ENCODE measurements around the gene WDR54.

Gene WDR54, protein sequence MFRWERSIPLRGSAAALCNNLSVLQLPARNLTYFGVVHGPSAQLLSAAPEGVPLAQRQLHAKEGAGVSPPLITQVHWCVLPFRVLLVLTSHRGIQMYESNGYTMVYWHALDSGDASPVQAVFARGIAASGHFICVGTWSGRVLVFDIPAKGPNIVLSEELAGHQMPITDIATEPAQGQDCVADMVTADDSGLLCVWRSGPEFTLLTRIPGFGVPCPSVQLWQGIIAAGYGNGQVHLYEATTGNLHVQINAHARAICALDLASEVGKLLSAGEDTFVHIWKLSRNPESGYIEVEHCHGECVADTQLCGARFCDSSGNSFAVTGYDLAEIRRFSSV

DNA sequence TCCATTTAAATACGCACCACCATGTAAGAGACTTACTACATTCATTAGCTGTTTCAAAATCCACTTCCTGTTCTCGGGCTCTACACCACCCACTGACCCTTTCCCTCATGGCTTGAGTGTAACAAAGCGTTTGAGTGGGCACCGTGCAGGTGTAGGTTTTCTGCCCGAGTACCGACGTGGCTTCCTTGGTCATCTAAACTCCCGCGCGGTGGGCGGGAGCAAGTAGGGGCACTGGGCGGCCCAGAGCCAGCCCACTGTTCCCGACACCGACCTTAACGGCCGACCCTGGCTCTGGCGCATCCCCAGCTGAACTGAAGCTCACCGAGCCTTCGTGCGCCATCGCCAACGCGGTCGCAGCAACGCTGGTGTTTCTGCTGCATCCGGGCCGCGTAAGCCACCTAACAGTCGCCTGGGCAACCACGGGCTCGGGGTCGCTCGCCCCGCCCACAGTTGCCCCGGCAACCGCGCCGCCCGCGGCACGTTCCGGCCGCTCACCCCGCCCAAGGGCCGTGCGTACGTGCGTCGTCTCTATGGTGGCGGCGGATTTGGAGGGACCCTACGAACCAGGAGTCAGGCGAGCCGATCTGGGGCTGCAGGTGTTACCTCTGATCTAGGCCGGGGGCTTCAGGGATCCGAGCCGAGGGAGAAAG lies at the start of gene WDR54, which contains the start of gene C2orf81:
TSS of gene WDR54 (plus strand) at position 510 of the 650 bp plus-strand sequence. CDS start 424 bp downstream, outside the sequence.
TSS of gene C2orf81 (minus strand) at position 399 of the 650 bp plus-strand sequence. CDS start at position 340, 59 bp downstream.
- peak; percentile 83 for DNase-seq (ENCODE audit: low spot score)

DNA sequence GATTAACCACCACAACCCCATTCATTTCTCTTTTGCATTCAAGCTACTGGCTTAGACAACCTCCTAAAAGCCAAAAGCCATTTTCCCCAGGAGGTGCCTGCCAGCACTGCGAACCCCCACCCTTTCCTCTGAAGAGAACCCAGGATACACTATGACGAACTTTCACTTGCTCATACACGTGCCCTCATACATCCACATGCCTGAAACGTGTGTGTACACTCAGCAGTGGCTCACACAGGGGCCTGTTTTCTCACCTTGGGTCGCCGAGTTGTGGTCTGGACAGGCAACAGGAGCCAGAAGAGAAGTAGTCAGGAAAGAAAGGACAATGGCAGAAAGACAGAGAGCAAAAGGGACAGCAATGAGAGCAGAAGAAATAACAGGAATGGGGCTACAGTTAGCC lies 48.9 kb upstream of the WDR54 start:
- DNase-seq (ENCODE audit: low spot score): no peak

DNA sequence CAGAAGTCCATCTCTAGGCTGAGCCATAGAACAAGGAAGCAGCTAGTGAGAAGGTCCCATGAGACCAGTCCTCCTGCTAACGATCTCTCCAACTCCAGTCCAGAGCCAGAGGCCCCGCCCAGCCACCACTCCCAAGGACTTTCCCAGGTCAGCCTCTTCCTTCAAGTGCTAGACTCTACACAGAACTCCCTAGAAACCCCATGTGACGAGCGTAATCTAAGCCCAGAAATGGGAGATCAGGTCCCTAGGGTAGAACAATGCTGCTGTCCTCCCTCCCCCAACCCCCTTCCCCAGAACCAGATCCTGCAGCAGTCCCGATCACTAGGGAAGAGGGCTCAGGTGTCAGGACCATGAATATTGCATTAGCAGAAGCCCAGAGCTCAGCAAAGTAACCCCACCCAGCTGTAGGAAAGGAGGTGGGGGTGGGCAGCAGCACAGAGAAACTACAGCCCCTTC lies 48.3 kb upstream of the WDR54 start:
- DNase-seq (ENCODE audit: low spot score): no peak

DNA sequence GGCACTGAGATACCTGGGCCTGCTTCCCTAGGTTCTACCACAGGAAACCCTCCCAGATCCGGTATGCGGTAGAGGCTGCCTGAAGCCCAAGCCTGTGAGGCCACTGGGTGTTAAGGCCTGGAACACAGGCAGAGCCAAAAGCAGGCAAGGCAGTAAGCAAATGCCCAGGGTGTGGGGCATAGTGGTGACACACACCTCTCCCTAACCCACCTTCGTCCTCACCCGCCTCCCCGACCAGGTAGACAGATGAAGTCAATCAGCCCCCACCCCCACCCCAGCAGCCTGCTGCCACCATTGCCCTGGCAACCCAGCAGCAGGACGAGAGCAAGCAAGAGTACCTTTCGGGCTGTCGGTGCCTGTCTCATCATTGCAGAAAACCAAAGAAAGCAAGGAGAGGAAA lies 47.5 kb upstream of the WDR54 start:
- no peak for DNase-seq (ENCODE audit: low spot score)

DNA sequence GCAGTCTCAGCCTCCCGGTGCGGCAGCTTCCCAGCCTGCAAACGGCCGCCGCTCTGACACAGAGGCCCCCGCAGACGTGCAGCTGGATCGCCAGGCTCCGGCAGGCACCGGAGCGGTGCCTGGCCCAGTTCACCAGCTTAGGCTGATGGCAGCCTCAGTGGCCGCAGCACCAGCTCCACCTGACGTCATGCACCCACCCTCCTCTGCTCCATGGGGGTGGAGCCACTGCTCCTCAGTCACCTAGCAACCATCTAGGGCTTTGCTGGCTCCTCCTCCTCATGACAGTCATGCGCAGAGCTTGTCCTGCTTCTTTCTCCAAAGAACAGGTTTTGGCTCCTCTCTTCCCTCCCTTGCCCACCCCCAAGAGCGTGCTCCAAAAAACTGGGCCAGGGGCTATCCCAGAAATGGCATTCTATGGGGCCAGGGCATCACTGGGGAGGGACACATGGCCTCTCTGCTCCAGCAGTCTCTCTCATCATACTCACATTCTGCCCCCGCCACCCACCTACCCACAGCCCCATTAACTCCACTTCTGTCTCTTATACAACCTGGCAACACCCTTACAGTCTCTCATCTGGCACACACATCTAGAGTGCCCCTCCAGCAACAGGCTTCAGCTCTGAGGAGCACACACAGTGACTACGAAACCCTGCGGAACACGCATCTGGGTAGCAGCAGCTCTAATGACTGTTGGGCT lies 46.9 kb upstream of the WDR54 start:
- no peak for DNase-seq (ENCODE audit: low spot score)

DNA sequence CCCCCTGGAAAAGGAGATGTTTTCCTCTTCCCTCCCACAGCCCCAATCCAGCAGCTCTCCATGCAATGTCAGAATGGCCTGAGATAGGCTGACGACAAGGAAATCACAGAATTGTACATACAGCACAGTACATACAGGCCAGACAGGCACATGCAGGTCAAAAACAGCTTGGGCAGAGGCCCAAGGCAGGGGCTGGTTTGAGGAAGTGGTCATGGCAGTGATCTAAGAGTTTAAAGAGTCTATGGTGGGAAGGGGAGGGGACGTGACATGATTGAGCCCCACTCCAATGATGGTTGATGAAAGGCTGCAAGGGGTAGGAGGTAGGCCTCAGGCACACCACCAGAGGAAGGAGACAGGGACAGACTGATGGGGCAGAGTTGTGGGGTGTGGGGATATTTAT lies 45.7 kb upstream of the WDR54 start:
- DNase-seq (ENCODE audit: low spot score): no peak

DNA sequence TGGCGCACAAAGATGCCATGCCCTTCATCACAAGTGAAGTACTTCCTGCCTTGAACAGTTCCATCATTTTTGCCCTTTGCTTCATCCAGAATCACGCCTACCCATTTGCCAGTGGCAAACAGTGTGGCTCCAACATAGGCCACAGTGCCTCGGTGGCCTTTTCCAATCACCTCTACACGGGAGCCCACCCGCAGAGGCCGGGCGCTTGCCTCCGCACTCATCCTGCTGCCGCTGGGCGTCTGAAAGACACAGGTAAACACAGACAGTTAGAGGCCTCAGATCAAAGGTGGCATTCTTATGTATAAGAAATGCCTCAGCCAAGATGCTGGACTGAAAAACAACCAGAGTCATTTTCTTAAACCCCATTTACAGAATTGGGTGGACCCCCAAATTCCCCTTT lies 43.5 kb upstream of the WDR54 start:
- no peak for DNase-seq (ENCODE audit: low spot score)

DNA sequence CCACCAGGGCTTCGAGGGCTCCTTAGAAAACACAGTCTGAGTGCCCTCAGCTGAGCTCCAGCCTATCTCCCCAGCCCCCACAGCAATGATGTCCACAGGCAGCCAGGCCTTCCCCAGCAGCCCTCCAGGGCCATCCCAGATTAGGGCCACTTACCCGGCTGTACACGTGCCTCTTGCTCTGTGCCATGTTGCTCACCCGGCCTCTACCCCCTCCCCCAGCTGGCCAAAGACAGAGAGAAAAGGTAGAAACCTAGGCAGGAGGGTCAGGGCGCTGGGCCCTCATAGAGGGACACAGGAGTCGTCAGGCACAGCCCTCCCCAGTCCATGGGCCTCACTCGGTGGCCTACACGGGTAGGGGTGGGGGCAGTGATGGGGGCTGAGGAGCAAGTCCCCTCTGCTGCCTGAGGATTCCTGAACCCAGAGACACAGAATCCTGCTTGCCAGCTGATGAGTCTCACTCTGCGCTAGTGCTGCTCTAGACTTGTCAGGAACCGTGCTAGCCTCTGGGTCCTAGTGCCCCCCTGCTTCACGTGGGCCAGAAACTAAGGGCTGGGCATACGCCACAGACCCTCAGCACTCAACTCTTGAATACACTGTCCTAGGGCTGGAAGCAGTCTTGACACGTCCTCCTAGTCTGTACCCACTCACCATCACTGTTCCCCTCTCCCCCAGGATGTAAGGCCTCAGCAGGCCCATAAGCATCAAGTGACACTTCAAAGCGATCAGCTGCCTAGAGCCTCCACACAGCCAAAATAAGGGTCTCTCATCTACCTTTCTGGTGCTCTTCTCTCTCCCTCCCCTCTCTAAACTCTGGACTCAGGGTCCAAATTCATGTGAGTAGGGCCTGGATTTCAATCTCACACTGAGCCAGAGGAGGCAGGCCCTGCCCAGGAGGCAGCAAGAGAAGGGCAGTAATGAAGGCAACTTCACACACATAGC lies 41.4 kb upstream of the WDR54 start, which contains the start of gene DCTN1:
TSS of gene DCTN1 (minus strand) at position 461 of the 939 bp plus-strand sequence. CDS start at position 187, 274 bp downstream.
- DNase-seq (ENCODE audit: low spot score): peak; percentile 38

DNA sequence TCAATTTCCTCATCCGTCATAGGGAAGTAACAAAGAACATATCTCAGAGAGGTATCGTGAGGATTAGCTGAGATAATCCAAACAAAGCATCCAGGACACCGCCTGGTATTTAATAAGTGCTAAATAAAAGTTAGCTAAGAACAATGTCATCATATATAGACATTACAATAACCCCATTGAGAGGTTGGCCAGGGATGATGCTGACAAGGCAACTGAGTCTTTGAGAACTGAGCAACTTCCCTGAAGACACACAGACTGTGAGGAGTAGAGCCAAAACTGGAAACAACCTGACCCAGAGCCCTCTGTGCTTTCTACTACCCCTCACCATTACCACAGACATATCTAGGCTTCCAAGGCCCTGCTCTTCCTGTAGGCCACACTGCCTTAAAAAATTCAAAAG lies 39.8 kb upstream of the WDR54 start:
- DNase-seq (ENCODE audit: low spot score): no peak

DNA sequence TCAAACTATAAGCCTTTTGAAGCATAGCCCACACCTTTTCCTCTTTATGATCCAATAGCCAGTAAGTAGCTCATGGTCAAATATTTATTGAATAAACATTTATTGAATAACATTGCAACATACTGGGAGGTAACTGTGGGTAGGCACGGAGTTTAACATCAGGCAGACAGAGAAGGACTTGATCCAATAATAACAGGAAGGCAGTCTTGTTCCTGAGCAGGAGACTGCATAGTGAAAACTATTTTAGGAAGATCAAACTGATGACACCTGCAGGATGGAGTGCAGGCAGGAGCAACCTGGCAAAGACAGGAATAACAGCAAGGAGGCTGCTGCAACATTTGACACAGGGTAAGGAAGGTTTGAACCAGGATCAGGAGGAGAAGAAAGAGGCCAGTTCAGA lies 38.3 kb upstream of the WDR54 start:
- DNase-seq (ENCODE audit: low spot score): no peak

DNA sequence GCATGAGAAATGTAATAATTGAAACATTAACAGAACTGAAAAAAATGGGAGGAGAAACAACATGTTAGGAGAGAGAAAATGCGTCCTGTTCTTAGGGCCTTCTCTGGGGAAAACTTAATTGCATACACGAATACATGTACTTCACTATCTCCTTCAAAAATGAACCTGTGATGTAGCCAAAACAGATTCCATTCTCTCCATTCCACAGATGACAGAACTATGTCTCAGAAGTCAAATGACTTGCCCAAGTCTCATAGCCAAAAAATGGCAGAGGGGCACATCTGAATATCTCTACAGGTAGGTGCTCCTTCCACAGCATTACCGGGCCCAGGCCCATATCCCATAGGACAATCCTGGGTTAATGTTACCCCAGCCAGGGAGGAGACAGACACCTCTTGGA lies 37.5 kb upstream of the WDR54 start:
- DNase-seq (ENCODE audit: low spot score): no peak

DNA sequence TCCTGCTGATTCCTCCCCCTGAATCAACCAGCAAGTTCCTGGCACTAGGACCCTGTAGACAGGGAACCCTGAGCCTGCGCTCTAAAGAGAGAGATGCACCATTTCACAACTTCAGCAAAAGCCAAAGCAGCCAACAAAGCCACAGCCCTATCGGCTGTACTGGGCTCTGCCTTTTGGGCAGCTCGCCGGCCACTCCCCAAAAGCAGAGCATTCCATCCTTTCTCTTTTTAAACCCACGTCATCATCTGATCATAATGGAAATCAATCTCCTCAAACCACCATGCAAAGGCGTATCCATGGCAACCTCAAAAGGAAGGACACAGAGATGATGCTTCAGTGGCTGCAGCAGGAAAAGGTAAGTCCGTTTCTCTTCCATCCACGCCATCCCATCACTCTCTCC lies 36.1 kb upstream of the WDR54 start:
- no peak for DNase-seq (ENCODE audit: low spot score)

DNA sequence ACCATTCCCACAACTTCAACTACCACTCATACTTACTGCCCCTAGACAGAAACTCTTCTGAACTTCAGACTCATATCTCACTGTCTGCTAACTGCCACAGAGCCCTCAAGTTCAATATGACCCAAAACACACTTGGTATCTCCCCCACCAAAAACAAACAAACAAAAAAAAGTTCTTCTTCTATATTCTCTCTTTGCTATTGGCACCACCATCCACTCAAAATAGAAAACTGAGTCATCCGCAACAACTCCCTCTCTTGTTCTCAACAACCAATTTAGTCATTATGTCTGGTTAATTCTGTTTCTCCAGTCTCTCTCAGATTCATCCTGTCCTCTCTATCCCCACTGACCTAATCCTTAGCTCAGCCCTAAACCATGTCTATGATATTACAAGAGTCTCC lies 34.2 kb upstream of the WDR54 start:
- DNase-seq (ENCODE audit: low spot score): no peak

DNA sequence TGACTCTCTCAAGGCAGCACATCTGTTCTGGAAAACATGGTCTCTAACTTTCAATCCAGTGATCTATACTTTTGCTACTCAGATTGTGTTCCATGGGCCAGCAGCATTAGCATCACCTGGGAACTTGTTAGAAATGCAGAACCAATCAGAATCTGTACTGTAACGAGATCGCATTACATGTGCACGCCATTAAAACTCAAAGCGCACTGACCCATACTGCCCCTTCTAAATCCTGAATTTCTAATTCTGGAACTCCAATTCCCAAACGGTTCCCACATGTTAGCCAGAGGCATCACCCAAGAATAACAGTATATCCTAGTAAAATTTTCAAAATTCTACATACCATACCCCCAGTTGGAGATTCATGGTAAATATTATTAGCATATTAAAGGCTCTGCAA lies 30.9 kb upstream of the WDR54 start:
- no peak for DNase-seq (ENCODE audit: low spot score)

DNA sequence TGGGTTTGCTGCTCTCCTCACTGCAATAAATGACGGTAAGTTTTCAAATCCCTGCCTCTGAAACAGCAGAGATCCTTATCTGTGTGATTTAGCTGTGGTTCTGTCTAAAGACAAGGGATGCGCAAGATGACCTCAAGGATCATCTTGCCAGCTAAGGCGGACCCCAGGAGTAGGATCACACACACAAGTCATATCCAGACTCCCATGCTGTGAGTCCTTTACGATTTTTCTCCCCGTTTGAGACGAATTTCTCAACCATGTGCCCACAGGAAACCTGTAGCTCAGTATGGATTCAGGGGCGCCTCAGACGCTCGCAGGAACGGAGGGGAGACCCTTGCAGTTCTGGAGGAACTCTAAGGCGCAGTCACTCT lies 30.3 kb upstream of the WDR54 start:
- DNase-seq (ENCODE audit: low spot score): no peak

DNA sequence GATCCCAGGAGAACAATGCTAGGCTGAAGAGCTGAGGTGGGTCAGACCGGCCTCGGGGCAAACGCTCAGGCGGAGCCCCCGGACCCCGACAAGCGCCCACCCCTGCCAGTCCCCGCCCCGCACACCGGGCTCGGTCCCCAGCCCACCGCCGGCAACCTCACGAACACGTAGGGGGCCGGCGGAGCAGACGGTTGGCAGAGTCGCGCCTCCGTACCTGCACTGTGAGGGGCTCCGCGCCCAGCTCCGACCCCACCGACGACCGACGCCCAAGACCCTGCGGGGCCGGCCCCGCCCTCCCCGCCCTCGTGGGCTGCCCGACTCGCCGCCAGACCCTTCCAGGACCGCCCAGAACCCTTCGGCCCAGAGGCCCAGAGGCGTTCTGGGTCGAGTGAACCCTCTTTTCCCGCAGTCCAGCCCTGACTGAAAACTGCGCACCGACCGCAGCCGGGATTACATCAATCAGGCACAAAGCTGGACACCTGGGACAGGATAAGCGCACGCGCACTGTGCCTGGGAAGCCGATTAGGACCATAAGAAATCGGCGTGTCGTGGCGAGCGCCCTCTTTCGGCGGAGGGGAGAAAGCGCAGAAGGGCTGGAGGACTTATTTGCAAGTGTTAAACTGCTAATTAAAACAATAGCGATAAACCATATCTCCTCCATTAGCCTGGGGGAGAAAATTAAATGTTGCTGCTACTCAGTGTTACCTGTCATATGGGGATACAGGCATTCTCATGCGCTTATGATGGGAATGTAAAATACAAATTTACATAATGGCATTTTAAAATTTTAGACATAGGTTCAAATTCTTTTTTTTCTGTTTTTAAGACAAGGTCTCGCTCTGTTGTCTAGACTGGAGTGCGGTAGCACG lies 29.7 kb upstream of the WDR54 start:
- peak; percentile 55 for DNase-seq (ENCODE audit: low spot score)

DNA sequence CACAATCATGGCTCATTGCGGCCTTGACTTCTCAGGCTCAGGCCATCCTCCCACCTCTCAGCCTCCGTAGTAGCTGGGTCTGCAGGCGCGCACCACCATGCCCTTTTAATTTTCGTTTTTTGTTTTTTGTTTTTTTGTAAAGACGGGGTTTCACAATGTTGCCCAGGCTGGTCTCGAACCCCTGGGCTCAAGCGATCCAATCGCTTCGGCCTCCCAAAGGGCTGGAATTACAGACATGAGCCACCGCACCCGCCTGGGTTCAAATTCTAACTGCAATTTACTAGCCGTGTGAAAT lies 29.1 kb upstream of the WDR54 start:
- DNase-seq (ENCODE audit: low spot score): no peak

DNA sequence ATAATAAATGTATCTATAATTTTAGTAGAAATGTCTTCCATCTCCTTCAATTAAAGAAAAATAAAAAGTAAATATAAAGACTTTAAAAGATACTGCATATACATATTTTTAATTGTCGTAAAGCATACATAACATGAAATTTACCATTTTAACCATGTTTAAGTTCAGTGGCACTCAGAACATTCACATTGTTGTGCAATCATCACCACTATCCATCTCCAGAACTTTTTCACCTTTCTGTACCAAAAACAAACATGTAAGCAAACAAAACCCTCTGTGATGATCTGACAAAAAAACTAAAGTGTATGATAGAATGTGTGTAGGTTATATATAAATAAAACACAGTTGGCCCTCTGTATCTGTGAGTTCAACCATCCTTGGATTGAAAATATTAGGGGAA lies 28.0 kb upstream of the WDR54 start:
- no peak for DNase-seq (ENCODE audit: low spot score)

DNA sequence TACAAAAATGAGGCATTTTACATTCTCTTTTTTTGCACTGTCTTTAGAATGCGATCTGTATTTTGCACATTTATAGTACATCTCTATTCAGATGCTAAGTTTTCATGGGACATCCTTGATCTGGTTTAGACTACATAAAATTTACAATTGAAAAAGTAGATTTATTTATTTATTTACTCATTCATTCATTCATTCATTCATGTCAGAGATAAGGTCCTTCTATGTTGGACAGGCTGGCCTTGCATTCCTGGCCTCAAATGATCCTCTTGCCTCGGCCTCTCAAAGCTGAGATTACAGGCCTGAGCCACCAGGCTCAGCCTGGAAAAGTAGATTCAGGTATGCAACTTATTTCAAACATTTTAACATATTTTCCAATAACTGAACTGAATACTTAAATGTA lies 25.4 kb upstream of the WDR54 start:
- DNase-seq (ENCODE audit: low spot score): no peak

DNA sequence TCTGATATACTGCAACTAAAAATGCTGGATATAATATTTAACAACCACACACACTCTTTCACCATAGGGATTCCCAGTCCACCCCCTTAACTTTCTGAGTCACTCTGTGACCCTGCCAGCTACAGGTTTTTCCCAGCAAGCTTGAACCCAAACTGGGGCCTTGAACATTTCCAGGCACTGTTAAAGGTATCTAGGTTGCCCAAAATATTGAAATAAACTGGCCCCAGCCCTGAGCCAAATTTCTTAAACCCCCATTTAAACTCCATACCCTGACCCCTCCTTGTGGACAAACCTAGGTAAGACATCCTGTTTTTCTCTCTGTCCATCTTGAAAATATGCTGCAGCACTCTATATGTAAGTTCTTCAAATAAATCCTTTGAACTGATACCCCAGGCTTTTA lies 21.7 kb upstream of the WDR54 start:
- no peak for DNase-seq (ENCODE audit: low spot score)

DNA sequence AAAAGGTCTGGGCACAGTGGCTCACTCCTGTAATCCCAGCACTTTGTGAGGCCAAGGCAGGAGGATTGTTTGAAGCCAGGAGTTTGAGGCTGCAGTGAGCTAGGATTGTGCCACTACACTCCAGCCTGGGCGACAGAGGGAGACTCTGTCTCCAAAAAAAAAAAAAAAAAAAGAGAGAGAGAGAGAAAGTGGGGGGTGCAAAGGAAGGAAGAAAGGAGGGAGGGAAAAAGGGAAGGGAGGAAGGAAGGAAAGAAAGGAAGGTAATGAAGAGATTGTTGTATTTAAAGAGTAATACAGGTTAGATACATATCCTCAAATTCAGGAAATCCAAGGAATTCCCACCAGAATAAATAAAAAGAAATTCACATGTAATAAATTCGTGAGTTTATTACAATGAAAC lies 19.6 kb upstream of the WDR54 start:
- DNase-seq (ENCODE audit: low spot score): no peak
